T-helper 2 cell treated with Interferon-gamma antibody and Interleukin-4, amounts not matched to agents 5 μg/mL and 100 μg/mL, for 36 hours (primary cell): ENCODE results near the gene CCDC69.

Experiments used
- DNase-seq: peaks from one replicate; pipeline ENCODE4 v3.0.0; 2021; ENCODE audit warnings: low spot score
- H3K27ac Mint-ChIP-seq: one replicate; pipeline ENCODE4 v1.8.0; 2021; ENCODE audit warnings: mild to moderate bottlenecking, mixed read lengths
- H3K27me3 Mint-ChIP-seq: one replicate; pipeline ENCODE4 v1.8.0; 2021; ENCODE audit warnings: low read depth, mixed read lengths
- H3K36me3 Mint-ChIP-seq: one replicate; pipeline ENCODE4 v1.8.0; 2021; ENCODE audit warnings: low read depth, mixed read lengths
- H3K4me1 Mint-ChIP-seq: one replicate; pipeline ENCODE4 v1.8.0; 2021; ENCODE audit warnings: low read depth, mixed read lengths
- H3K4me3 Mint-ChIP-seq: one replicate; pipeline ENCODE4 v1.8.0; 2022; ENCODE audit warnings: mild to moderate bottlenecking, moderate library complexity, mixed read lengths
- H3K9me3 Mint-ChIP-seq: one replicate; pipeline ENCODE4 v1.8.0; 2021; ENCODE audit warnings: mixed read lengths

The CCDC69 gene

GRCh38 chr5:151153300-151153699, 70.6 kb downstream of the CCDC69 start:
- Mint-ChIP-seq H3K9me3 (no peaks in the 10 kb centered on the region), H3K27ac (peak overlapping the region; percentile 90), H3K27me3 (no peaks in the 10 kb centered on the region), H3K36me3 (peaks cover 64% of the 10 kb centered on the region), H3K4me3 (peak overlapping the region; percentile 99), H3K4me1 (peaks cover 76% of the 10 kb centered on the region)
- DNase-seq = peak; percentile 64

- Mint-ChIP-seq H3K4me1 (peaks cover 80% of the 10 kb centered on the region), H3K27ac (peak overlapping the region; percentile 93), H3K4me3 (peak overlapping the region; percentile 85), H3K9me3 (no peaks in the 10 kb centered on the region), H3K36me3 (peaks cover 76% of the 10 kb centered on the region), H3K27me3 (no peaks in the 10 kb centered on the region)
- DNase-seq = peak; percentile 81
Observed at GRCh38 chr5:151151793-151152192, 72.1 kb downstream of the CCDC69 start.

GRCh38 chr5:151151263-151151660, 72.6 kb downstream of the CCDC69 start:
- Mint-ChIP-seq H3K27me3 (no peaks in the 10 kb centered on the region), H3K27ac (peak overlapping the region; percentile 93), H3K36me3 (peaks cover 75% of the 10 kb centered on the region), H3K4me1 (peaks cover 79% of the 10 kb centered on the region), H3K9me3 (no peaks in the 10 kb centered on the region), H3K4me3 (peak overlapping the region; percentile 85)
- DNase-seq = no peak

GRCh38 chr5:151150471-151151262, 73.2 kb downstream of the CCDC69 start:
- peak; percentile 70 for DNase-seq
- H3K4me3 Mint-ChIP-seq = peak overlapping the region; percentile 85
- no peaks in the 10 kb centered on the region for H3K9me3 Mint-ChIP-seq
- peaks cover 75% of the 10 kb centered on the region for H3K36me3 Mint-ChIP-seq
- peaks cover 81% of the 10 kb centered on the region for H3K4me1 Mint-ChIP-seq
- H3K27ac Mint-ChIP-seq = peak overlapping the region; percentile 93
- H3K27me3 Mint-ChIP-seq = no peaks in the 10 kb centered on the region

DNA sequence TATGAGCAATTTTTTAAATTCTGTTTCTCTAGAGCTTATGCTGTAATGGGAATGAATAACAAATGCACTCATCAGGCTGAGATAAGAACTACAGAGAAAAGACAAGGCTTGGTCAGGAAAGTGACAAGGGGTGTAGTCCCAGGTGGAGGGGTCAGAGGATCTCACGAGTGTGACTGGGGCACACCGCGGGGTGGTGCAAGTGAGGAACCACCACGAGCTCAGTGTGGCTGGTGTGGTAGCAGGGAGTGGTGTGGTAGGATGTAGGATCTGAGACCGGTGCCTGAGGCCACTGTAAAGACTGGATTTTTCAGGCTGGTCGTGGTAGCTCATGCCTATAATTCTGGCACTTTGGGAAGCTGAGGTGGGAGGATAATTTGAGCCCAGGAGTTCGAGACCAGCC, 75.3 kb downstream of the CCDC69 start:
- DNase-seq = no peak
- Mint-ChIP-seq H3K36me3 (peaks cover 75% of the 10 kb centered on the region), H3K27me3 (no peaks in the 10 kb centered on the region), H3K4me3 (peak overlapping the region; percentile 9), H3K27ac (peak overlapping the region; percentile 59), H3K4me1 (peaks cover 75% of the 10 kb centered on the region), H3K9me3 (no peaks in the 10 kb centered on the region)

GRCh38 chr5:151147033-151147432, 76.9 kb downstream of the CCDC69 start:
- H3K9me3 Mint-ChIP-seq = no peaks in the 10 kb centered on the region
- no peaks in the 10 kb centered on the region for H3K27me3 Mint-ChIP-seq
- no peak overlapping the region for H3K4me3 Mint-ChIP-seq

GRCh38 chr5:151146061-151146460, 77.8 kb downstream of the CCDC69 start:
- no peaks in the 10 kb centered on the region for H3K27me3 Mint-ChIP-seq
- no peak for DNase-seq
- peak overlapping the region; percentile 49 for H3K27ac Mint-ChIP-seq
- H3K36me3 Mint-ChIP-seq = peaks cover 70% of the 10 kb centered on the region
- H3K4me3 Mint-ChIP-seq = no peak overlapping the region
- peaks cover 70% of the 10 kb centered on the region for H3K4me1 Mint-ChIP-seq
- no peaks in the 10 kb centered on the region for H3K9me3 Mint-ChIP-seq

More at GRCh38 chr5:151147033-151147432, 76.9 kb downstream of the CCDC69 start:
- Mint-ChIP-seq H3K4me1 (peaks cover 70% of the 10 kb centered on the region), H3K36me3 (peaks cover 68% of the 10 kb centered on the region), H3K27ac (no peak overlapping the region)
- no peak for DNase-seq

GRCh38 chr5:151144922-151145321, 79.0 kb downstream of the CCDC69 start:
- peaks cover 72% of the 10 kb centered on the region for H3K36me3 Mint-ChIP-seq
- H3K27ac Mint-ChIP-seq = no peak overlapping the region
- no peak overlapping the region for H3K4me3 Mint-ChIP-seq
- no peaks in the 10 kb centered on the region for H3K9me3 Mint-ChIP-seq
- no peak for DNase-seq
- H3K4me1 Mint-ChIP-seq = peaks cover 66% of the 10 kb centered on the region
- H3K27me3 Mint-ChIP-seq = no peaks in the 10 kb centered on the region

- Mint-ChIP-seq H3K27ac (no peak overlapping the region), H3K36me3 (peaks cover 73% of the 10 kb centered on the region), H3K4me1 (peaks cover 63% of the 10 kb centered on the region), H3K27me3 (no peaks in the 10 kb centered on the region), H3K4me3 (no peak overlapping the region), H3K9me3 (no peaks in the 10 kb centered on the region)
- no peak for DNase-seq
Observed at GRCh38 chr5:151144275-151144674, 79.6 kb downstream of the CCDC69 start.

DNA sequence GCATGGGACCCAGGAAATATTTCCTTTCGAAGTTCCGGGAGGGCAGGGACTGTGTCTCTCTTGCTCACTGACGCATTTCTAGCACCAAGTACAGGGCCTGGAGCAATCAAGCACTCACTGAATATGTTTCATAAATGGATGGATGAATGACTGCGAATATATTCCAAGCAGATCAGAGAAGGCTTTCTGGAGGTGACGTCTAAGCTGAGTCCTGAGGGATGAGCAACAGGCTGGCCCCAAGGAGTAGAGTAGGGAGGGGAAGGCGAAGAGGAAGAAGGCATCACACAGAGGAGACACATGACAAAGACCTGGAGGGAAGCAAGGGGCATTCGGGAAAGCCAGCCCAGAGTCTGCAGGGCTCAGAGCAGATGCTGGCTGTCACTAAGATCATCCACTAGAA, 80.2 kb downstream of the CCDC69 start:
- H3K27ac Mint-ChIP-seq = no peak overlapping the region
- no peak for DNase-seq
- H3K36me3 Mint-ChIP-seq = peaks cover 75% of the 10 kb centered on the region
- H3K4me1 Mint-ChIP-seq = peaks cover 61% of the 10 kb centered on the region
- H3K27me3 Mint-ChIP-seq = no peaks in the 10 kb centered on the region
- no peaks in the 10 kb centered on the region for H3K9me3 Mint-ChIP-seq
- H3K4me3 Mint-ChIP-seq = peak overlapping the region; percentile 1

GRCh38 chr5:151142933-151143332, 81.0 kb downstream of the CCDC69 start:
- Mint-ChIP-seq H3K36me3 (peaks cover 75% of the 10 kb centered on the region), H3K4me1 (peaks cover 59% of the 10 kb centered on the region), H3K4me3 (no peak overlapping the region), H3K27ac (no peak overlapping the region), H3K27me3 (no peaks in the 10 kb centered on the region), H3K9me3 (no peaks in the 10 kb centered on the region)
- no peak for DNase-seq

- H3K4me1 Mint-ChIP-seq = peaks cover 56% of the 10 kb centered on the region
- H3K9me3 Mint-ChIP-seq = no peaks in the 10 kb centered on the region
- DNase-seq = peak; percentile 72
- H3K27ac Mint-ChIP-seq = peak overlapping the region; percentile 71
- peaks cover 74% of the 10 kb centered on the region for H3K36me3 Mint-ChIP-seq
- peak overlapping the region; percentile 74 for H3K4me3 Mint-ChIP-seq
- H3K27me3 Mint-ChIP-seq = no peaks in the 10 kb centered on the region
Observed at GRCh38 chr5:151141535-151141934, 82.4 kb downstream of the CCDC69 start.

DNA sequence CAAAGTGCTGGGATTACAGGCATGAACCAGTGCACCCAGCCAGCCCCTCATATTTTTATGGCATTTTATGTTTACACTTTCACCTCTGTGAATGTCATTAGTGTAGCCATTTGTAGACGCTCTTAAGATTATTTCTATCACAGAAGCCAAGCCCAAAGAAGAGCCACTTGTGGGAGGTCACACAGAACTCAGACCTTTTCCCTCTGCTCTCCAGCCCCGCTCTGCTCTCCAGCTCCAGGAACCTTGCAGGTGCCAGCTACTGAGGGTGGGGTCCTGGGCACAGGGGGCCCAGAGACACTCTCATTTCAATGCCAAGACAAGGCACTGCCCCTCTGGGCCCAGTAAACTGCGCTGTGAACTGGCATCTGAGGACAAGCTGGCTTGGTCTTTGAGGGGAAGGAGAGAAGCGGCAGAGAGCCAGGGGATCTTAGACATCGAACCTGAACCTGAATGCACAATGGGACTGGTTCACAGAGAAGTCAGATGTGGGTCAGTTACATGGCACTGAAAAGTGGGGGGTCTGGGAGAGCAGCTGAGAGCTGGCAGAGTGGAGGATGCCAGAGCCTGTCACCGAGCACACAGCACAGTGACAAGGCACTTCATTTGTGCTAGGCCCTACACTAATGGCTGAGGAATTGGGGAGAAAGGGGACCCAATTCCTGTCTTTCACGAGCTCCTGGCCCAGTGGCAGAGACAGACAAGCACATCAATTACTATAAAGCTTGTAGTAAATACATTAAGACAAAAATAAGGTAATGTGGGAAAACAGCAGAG, 83.0 kb downstream of the CCDC69 start:
- H3K27ac Mint-ChIP-seq = peak overlapping the region; percentile 71
- DNase-seq = no peak
- peaks cover 74% of the 10 kb centered on the region for H3K36me3 Mint-ChIP-seq
- peaks cover 52% of the 10 kb centered on the region for H3K4me1 Mint-ChIP-seq
- no peaks in the 10 kb centered on the region for H3K9me3 Mint-ChIP-seq
- no peaks in the 10 kb centered on the region for H3K27me3 Mint-ChIP-seq
- peak overlapping the region; percentile 74 for H3K4me3 Mint-ChIP-seq

DNA sequence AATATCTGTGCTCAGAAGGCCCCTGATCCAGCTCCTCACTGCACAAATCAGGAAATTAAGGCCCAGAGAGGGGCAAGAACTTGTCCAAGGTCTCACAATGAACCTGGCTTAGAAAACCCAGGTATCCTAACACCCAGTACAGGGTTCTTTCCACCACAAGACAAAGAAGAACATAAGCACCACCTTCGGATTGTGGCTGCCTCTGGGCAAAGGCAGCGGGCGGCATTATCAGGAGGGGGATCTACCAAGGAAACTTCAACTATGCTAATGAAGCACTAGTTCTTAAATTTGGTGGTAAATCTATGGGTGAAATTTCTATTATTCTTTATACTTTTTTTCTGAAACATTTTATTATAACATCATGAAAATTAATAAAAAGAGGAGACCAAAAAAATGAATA, 84.2 kb downstream of the CCDC69 start:
- H3K9me3 Mint-ChIP-seq = no peaks in the 10 kb centered on the region
- peaks cover 74% of the 10 kb centered on the region for H3K36me3 Mint-ChIP-seq
- no peaks in the 10 kb centered on the region for H3K27me3 Mint-ChIP-seq
- peaks cover 50% of the 10 kb centered on the region for H3K4me1 Mint-ChIP-seq
- no peak overlapping the region for H3K27ac Mint-ChIP-seq
- H3K4me3 Mint-ChIP-seq = no peak overlapping the region
- DNase-seq = no peak
